Measurements from ENCODE around the gene CFAP221. TPM values are rescaled to one million over a fixed set of nuclear protein-coding genes. Genes with fewer than 3 reads are reported as not detected.

Gene CFAP221
- polyA plus RNA-seq (ENCODE audit: insufficient read length in 4 of 4) = 10 to 100 TPM in 3 of 4 donors, 1 to 10 TPM in 1; 2.9 to 32.3 (median 26.2) TPM

DNA sequence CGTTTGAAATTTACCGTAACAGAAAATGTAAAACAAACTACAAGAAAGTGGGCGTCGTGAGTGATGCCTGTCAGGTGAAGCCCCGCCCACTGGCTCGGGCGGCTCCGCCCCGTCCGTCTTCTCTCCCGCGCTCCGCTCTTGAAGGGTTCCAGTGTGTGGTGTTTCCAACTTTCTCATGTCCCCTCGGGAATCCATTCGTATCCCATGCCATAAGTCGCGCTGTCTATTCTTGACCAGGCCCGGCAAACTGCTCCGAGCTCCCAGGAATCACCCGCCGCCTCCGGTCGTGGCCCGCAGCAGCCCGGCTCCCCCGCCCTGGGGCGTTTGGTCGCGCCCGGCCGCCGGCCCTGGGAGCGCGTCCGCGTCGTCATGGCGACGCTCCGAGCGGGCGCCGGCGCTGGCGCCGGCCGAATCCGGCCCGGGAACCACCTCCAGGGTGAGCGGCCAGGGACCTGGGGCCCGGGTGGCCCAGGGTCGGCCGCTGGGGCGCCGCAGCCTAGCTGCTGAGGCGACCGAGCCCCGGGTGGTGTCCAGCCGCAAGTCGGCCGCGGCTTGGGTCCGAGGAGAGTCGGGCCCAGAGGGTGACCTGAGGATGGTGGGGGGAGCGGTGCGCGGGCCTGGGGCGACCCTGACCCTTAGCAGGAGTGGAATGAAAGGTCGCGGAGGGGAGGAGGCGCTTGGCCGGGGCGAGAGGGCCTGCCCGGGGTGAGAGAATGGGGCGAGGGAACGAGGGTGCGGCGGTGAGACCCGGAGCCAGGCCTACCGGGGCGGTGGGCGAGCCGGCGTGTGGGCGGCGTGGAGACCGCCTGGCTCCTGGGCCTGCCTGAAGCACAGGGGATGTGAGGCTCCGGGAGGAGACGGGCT lies at the start of gene CFAP221:
Gene CFAP221, plus strand, starts transcription at position 375 of the 864 bp plus-strand sequence. CDS start 1,683 bp downstream, outside the sequence.
- peak; percentile 59 to 72 (median 68) for DNase-seq (ENCODE audit: low read depth in 4 of 4, low spot score in 3 of 4)

DNA sequence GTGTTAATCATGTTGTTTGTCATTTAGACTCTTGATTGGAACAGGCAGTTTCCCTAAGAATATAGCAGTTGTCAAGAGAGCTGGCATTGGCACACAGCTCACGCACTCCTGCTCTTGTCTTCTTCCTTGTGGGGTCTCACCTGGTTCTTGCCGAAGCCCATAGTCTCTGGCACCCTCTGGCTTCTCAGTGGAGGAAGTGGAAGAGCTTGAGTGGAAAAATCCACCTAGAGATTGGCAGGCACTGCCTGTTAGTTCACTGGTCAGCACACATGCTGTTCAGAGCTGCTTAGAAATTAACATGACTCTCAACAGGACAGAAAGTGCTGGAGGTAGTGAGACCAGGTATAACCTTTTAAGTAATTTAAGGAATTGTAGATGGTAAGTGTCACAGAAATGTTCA lies 48.3 kb upstream of the CFAP221 start:
- DNase-seq (ENCODE audit: low read depth in 4 of 4, low spot score in 3 of 4) = no peak

GRCh38 chr2:119496682-119497081 lies 47.6 kb upstream of the CFAP221 start:
- no peak for DNase-seq (ENCODE audit: low read depth in 4 of 4, low spot score in 3 of 4)

- DNase-seq (ENCODE audit: low read depth in 4 of 4, low spot score in 3 of 4) = no peak
Observed at GRCh38 chr2:119508756-119509155, 35.5 kb upstream of the CFAP221 start.

DNA sequence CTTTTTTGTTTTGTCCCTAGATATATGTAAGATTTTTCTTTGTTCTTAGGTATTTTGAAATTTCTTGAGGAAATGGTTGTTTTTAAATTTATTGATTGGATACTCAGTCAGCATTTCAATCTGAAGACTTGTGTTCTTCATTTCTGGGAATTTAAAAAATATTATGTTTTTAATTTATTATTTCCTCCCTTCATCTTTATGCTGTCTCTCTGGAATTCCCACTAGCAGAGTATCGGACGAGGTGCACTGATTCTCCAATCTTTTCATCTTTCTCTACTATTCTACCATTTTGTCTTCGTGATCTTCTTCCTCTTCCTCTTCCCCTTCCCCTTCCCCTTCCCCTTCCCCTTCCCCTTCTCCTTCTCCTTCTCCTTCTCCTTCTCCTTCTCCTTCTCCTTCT lies 32.3 kb upstream of the CFAP221 start:
- no peak for DNase-seq (ENCODE audit: low read depth in 4 of 4, low spot score in 3 of 4)

GRCh38 chr2:119512946-119513345 lies 31.3 kb upstream of the CFAP221 start:
- no peak for DNase-seq (ENCODE audit: low read depth in 4 of 4, low spot score in 3 of 4)

DNA sequence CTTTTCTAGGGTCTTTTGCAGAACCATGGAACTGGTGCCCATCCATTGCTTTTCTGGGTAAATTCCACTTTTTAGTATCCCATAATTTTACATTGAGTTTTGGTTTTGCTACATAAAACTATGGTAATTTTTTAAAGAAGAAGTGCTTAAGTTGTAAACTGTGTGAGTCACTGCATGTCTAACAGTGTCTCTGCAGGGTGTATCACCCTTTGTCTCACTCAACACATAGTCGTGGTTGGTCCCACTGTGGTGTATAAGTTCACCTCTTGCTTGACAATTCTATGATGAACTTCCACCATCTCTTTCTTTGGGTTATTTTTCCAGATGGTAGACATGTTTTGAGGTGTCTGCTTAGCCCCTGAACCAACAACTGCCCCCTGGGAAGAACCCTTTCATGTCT lies 30.4 kb upstream of the CFAP221 start:
- DNase-seq (ENCODE audit: low read depth in 4 of 4, low spot score in 3 of 4) = no peak

GRCh38 chr2:119516121-119516520 lies 28.1 kb upstream of the CFAP221 start:
- DNase-seq (ENCODE audit: low read depth in 4 of 4, low spot score in 3 of 4) = no peak

GRCh38 chr2:119517433-119517832 lies 26.8 kb upstream of the CFAP221 start:
- no peak for DNase-seq (ENCODE audit: low read depth in 4 of 4, low spot score in 3 of 4)

DNA sequence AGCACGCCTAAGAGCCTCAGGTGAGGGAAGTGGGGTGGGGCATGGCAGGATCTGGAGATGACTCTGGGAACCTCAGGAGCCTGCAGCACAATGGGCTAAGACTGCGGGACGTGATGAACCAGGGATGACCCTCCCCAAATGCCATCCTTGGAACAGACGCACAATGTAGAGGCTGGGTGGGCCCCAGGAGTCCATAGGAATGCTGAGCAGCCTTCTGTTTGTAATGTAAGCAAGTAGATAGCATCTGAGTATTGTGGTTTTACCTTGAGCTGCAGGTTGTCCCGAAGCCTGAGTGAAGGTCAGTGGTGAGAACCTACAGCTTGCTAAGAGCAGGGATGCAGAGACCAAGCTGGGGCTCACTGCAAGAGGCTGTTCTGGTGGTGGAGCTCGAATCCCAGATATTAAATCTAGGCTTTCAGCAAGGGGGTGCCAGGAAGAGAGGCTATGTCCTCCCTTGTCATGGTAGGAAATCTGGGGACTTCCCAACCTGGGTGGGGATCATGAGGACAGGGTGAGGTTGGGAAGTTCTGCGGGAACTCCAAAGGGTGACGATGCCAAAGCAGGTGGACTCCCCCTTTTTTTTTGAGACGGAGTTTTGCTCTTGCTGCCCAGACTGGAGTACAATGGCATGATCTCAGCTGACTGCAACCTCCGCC lies 25.7 kb upstream of the CFAP221 start:
- DNase-seq (ENCODE audit: low read depth in 4 of 4, low spot score in 3 of 4) = no peak

DNA sequence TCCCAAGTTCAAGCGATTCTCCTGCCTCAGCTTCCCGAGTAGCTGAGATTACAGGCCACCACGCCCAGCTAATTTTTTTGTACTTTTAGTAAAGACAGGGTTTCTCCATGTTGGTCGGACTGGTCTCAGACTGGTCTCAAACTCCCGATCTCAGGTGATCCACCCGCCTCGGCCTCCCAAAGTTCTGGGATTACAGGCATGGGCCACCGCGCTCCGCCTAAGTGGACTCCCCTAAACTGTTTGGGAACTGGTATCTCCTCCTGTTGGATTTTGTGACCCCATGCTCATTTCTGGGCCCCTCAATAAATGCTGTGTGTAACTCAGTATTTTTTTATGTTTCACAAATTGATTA lies 25.2 kb upstream of the CFAP221 start:
- no peak for DNase-seq (ENCODE audit: low read depth in 4 of 4, low spot score in 3 of 4)

- DNase-seq (ENCODE audit: low read depth in 4 of 4, low spot score in 3 of 4) = no peak
Observed at GRCh38 chr2:119520696-119521432, 23.4 kb upstream of the CFAP221 start.

DNA sequence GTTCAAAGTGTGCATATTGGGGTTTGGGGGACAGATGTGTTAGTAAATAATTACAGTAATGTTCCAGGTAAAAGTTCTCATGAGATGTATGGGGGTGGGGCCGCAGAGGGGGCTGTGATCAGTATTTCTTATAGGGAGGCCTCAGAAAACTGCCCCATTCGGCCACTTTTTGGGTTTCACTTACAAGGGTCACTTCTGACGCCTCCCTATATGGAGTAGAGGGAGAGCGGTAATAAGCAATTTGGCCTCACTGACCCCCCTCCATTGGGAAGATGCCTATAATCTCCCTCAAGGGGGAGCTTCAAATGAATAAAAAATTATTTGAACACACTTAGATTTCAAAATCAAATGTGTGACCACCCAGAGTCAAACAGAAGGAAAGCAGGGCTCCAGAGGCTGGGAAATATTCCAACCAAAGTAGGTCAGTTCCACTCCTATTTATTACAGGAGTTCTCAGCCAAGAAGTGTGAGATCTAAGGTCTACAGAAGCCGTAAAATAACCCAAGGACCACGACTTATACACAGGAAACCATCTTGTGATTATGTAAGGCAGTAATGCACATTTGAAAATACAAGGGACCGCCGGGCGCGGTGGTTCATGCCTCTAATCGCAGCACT lies 22.7 kb upstream of the CFAP221 start:
- DNase-seq (ENCODE audit: low read depth in 4 of 4, low spot score in 3 of 4) = no peak

- DNase-seq (ENCODE audit: low read depth in 4 of 4, low spot score in 3 of 4) = no peak
Observed at GRCh38 chr2:119522671-119523070, 21.6 kb upstream of the CFAP221 start.

DNA sequence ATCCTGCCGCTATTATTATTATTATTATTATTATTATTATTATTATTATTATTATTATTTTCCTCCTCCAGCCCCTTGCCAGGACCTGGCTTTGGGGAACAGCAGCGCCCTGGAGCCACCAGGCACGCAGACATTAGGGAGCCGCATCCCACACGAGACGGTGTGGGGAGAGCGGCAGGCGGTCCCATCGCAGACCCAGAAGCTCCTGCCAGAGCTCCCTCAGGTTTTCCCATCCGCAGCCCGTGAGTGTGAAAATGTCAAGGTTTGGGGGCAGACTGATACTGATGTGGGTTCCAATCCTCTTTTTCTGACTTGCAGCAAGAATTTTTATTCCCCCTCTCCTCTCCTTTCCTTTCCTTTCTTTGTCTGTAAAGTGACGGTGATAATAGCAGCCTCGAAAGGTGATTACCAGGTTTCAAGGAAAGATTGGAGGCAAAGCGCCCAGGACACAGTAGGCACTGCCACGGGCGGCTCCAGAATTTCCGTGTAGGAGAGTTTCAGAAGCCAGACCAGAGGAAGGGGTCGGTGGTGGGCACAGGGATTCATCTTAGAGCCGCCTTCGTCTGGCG lies 20.8 kb upstream of the CFAP221 start:
- DNase-seq (ENCODE audit: low read depth in 4 of 4, low spot score in 3 of 4) = no peak

DNA sequence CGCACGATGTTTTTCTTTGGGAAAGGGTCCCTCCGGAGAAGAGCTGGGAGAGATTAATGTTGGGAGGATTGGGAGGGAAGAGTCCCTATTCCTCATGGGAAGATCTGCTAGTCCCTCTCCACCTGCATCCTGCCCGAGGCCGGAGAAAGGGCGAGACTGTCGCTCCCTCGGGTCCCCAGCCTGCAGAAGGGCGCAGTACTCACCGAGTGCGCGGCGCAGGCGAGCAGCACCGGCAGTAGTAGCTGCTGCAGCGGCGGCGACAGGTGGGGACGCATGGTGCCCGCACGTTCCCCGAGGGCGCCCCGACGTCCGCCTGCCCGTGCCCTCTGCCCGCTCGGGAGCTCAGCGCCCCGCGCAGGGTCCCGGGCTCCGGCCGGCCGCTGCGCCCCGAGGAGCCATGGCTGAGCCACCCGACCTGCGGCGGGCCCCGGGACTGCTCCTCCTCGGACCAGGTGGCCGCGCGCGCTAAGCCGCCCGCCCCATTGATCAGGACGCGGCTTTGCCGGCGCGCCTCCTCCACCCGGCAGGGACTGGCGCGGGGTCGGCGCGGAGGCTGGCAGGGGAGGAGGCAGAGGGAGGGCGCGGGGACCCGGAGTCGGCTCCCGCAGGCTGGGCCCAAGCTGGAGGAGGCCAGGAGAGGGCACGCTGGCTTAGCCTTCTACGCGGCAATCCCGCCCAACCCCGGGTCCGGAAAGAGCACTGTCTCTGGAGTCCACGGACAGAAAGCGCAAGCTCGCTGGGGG lies 20.1 kb upstream of the CFAP221 start, which contains the start of gene SCTR:
Gene SCTR, minus strand, starts transcription at position 532 of the 743 bp plus-strand sequence. Its CDS starts 257 bp downstream, at position 275.
- DNase-seq (ENCODE audit: low read depth in 4 of 4, low spot score in 3 of 4) = no peak

DNA sequence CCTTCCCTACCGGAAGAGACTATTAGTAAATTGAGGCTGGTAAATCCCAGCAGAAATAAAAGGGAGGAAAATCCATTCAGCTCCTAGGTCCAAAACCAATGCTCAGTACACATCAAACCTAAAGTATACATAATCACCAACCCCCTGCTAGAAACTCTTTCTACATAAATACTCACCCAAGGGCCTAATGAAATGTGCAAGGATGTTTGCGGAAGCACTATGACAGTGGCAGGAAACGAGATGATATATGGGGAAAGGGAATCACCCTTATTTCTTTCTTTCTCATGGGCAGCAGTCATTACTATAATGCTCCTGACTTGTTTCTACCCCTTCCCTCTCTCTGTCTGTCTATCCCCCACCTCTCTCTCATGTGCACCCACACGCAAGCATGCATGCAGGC lies 18.6 kb upstream of the CFAP221 start:
- DNase-seq (ENCODE audit: low read depth in 4 of 4, low spot score in 3 of 4) = no peak

- no peak for DNase-seq (ENCODE audit: low read depth in 4 of 4, low spot score in 3 of 4)
Observed at GRCh38 chr2:119527999-119528398, 16.2 kb upstream of the CFAP221 start.

DNA sequence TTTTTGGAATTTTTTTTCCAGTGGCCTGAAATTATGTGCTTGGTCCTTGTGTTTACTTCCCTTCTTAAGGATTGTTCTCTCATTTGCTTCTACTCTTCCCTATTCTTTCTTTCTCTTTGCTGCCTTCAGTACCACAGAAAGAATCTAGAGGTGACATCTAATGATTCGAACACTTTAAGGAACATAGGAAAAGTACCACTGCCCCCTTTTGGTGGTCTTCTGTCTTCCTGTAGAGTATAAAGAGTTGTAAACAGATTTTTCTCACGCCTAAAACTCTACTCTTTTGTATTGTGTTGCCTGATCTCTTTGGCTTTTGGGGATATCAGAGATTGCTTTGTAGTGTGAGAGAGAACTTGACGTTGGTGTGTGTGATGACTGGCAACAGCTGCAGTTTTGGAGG lies 13.0 kb upstream of the CFAP221 start:
- no peak for DNase-seq (ENCODE audit: low read depth in 4 of 4, low spot score in 3 of 4)

DNA sequence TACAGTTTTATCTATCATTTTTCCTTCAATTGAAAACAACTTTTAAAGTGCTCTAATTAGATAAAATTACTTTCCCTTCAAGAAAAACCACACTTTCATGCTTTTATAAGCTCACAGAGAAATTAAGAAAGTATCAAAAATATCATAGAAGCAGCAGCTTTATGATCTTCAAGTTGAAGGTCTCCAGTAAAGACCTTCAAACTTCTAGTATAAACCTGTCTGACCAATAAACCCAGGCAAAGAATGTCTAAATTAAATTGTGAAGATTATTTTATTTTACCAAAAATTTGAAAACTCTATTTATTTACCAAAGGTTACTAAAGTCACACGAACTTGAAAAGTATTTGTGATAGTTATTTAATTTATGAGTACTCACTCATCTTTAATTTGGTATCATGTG lies 10.7 kb upstream of the CFAP221 start:
- DNase-seq (ENCODE audit: low read depth in 4 of 4, low spot score in 3 of 4) = no peak
